Large intestine (tissue), 1 donor: ENCODE results near the gene PRTFDC1. TPM values are rescaled to one million over a fixed set of nuclear protein-coding genes. Genes with fewer than 3 reads are reported as not detected.

Experiments used
- polyA plus RNA-seq: library from polyadenylated mRNA; unstranded; fragments of 120-200 nt; gene quantifications from one replicate; pipeline ENCODE4 v1.2.1, GENCODE V29; 2013

The PRTFDC1 gene
- polyA plus RNA-seq, 1 donor = 34.3 TPM

Other genes with a start within 250 kb of the PRTFDC1 start
- gene ARHGAP21, start 228.7 kb downstream of the PRTFDC1 start, polyA plus RNA-seq = 55.4 TPM
- 2.6 TPM for gene ENKUR, start 63.6 kb upstream of the PRTFDC1 start, polyA plus RNA-seq
- gene THNSL1, start 64.0 kb upstream of the PRTFDC1 start, polyA plus RNA-seq = 7.8 TPM
- gene GPR158, start 222.4 kb upstream of the PRTFDC1 start, polyA plus RNA-seq = 0.33 TPM